ENCODE measurements around the gene DCUN1D2.

Gene DCUN1D2

GRCh38 chr13:113536461-113537110, 46.1 kb upstream of the DCUN1D2 start:
- H3K4me3 ChIP-seq (ENCODE audit: low read depth, low read length) = no peak overlapping the region

GRCh38 chr13:113535381-113535781, 44.9 kb upstream of the DCUN1D2 start:
- H3K4me3 ChIP-seq (ENCODE audit: low read depth, low read length) = no peak overlapping the region
- TF ChIP-seq, protein P1, sequence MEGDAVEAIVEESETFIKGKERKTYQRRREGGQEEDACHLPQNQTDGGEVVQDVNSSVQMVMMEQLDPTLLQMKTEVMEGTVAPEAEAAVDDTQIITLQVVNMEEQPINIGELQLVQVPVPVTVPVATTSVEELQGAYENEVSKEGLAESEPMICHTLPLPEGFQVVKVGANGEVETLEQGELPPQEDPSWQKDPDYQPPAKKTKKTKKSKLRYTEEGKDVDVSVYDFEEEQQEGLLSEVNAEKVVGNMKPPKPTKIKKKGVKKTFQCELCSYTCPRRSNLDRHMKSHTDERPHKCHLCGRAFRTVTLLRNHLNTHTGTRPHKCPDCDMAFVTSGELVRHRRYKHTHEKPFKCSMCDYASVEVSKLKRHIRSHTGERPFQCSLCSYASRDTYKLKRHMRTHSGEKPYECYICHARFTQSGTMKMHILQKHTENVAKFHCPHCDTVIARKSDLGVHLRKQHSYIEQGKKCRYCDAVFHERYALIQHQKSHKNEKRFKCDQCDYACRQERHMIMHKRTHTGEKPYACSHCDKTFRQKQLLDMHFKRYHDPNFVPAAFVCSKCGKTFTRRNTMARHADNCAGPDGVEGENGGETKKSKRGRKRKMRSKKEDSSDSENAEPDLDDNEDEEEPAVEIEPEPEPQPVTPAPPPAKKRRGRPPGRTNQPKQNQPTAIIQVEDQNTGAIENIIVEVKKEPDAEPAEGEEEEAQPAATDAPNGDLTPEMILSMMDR (IDR thresholded peaks at IDR 0.05; ENCODE audit: borderline replicate concordance, insufficient read depth, low read depth, low read length) = no peak

More at GRCh38 chr13:113536461-113537110, 46.1 kb upstream of the DCUN1D2 start:
- TF ChIP-seq, protein P1 (IDR thresholded peaks at IDR 0.05; ENCODE audit: borderline replicate concordance, insufficient read depth, low read depth, low read length) = no peak

- TF ChIP-seq, protein P1 (IDR thresholded peaks at IDR 0.05; ENCODE audit: borderline replicate concordance, insufficient read depth, low read depth, low read length) = no peak
- no peak overlapping the region for H3K4me3 ChIP-seq (ENCODE audit: low read depth, low read length)
Observed at GRCh38 chr13:113534236-113534860, 43.8 kb upstream of the DCUN1D2 start.

DNA sequence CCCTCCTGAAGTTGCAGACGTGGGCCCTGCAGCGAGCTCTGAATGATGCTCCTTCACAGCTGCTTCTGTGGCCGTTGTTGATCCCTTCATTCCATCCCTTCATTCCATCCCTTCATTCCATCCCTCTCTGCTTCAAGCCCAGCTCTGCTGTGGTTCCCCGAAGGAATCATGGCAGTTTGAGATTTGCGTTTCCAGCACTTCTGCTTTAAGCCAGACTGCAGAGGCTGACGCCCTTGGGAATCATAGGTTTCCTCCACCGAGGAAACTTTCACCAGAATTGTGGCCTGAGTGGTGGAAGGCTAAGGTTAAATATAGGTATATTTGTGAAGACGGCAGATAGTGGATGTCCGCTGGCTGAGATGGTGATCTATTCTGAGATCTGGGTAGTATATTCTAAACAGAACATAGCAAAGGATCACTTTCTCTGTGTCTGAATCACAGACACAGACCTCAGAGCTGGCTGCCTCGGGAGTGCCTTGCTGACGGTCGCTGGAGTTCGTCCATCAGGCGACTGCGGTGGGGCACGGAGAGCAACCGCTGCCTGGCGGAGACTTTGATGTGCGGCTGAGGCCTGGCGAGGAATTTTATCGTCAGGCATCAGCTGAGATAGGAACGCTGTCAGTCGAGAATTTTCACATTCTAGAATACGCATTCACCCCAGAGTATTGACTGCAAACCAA, 42.8 kb upstream of the DCUN1D2 start:
- TF ChIP-seq, protein P1 (IDR thresholded peaks at IDR 0.05; ENCODE audit: borderline replicate concordance, insufficient read depth, low read depth, low read length) = no peak
- no peak overlapping the region for H3K4me3 ChIP-seq (ENCODE audit: low read depth, low read length)

DNA sequence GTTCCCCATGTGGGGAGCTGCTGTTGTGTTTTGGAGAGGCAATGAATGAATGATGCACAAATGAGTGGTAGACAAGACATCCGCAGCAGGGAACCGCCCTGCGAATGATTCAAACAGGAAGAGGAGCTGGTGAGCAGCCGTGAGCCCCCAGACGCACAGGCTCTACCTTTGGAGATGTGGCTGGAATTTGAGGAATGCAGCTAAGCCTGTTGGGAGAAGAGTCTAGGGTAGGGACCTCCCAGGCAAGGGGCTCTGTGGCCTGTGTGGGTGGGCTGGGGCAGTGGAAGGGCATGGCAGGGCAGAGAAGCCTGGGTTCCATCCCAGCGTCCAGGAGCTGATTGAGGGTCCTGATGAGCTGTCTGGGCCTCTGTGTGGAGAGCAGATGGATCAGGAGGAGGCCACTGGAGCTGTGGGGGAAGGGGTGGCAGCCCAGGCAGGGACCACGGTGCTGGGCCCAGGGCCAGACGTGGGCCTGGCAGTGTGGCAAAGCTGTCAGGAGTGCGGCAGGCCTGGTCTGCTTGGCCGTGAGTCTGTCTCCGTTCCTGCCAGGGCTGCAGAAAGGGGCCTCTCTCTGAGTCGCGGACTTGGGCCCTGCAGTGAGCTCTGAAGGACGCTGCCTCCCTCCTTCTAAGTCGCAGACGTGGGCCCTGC, 41.8 kb upstream of the DCUN1D2 start:
- H3K4me3 ChIP-seq (ENCODE audit: low read depth, low read length) = no peak overlapping the region
- TF ChIP-seq, protein P1 (IDR thresholded peaks at IDR 0.05; ENCODE audit: borderline replicate concordance, insufficient read depth, low read depth, low read length) = no peak

DNA sequence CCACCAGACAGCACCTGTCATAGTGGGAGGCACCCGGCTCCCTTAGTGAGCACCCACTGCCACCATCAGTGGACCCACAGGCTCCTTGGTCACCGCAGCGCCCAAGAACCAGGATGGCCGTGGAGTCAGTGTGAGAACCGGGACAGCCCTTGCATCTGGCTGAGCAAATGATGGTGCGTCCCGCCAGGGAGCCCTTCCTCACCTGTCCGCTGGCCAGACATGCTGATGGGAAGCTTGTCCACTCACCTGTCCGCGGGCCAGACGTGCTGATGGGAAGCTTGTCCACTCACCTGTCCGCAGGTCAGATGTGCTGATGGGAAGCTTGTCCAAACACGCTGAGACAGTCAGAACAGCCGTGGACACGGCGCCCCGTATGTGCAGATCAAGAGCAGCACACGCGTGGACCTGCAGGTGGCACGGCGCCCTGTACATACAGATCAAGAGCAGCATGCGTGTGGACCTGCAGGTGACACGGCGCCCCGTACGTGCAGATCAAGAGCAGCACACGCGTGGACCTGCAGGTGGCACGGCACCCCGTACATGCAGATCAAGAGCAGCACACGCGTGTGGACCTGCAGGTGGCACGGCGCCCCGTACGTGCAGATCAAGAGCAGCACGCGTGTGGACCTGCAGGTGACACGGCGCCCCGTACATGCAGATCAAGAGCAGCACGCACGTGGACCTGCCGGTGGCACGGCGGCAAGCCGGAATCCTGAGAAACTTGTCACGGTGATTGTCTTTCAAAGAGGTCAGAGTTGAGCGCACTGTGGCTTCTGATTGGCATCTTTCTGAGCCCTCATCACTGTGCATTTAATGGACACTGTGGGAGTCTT, 40.7 kb upstream of the DCUN1D2 start:
- TF ChIP-seq, protein P1 (IDR thresholded peaks at IDR 0.05; ENCODE audit: borderline replicate concordance, insufficient read depth, low read depth, low read length) = no peak
- no peak overlapping the region for H3K4me3 ChIP-seq (ENCODE audit: low read depth, low read length)
